Body of pancreas (tissue), 4 donors: ENCODE results near the gene DAGLB. TPM values are rescaled to one million over a fixed set of nuclear protein-coding genes. Genes with fewer than 3 reads are reported as not detected.

Source experiments
- ATAC-seq: fragments of 150-250 bp; one replicate; pipeline ENCODE4 v1.9.1; 2016
- DNase-seq, 4 donors: peaks; one replicate each; pipeline ENCODE4 v3.0.0-alpha.2; 2019
- H3K27ac ChIP-seq, 4 donors: fragments of 200-600 bp; sonication (generic); 1 replicate in 3 of 4; 2 replicates in 1 of 4; pipeline versions ENCODE4 v1.5.1 to v1.6.1; 2016 to 2019; ENCODE audit warnings: mild to moderate bottlenecking in 1 of 4, mixed read lengths in 1 of 4, moderate library complexity in 1 of 4
- H3K27me3 ChIP-seq, 2 donors: fragments of 200-600 bp; sonication (generic); one replicate each; pipeline ENCODE4 v1.6.0; 2016; ENCODE audit warnings: mild to moderate bottlenecking in 1 of 2
- H3K36me3 ChIP-seq, 2 donors: fragments of 200-600 bp; sonication (generic); replicated peaks in 1 of 2; 2 replicates each; pipeline ENCODE4 v1.5.1; 2016; ENCODE audit warnings: low read depth in 2 of 2; ENCODE audit not compliant: insufficient read depth in 1 of 2
- H3K4me1 ChIP-seq: fragments of 200-600 bp; sonication (generic); one replicate; pipeline ENCODE4 v1.6.0; 2016
- H3K4me3 ChIP-seq, 2 donors: fragments of 200-600 bp; sonication (generic); 1 replicate in 1 of 2; 2 replicates in 1 of 2; pipeline ENCODE4 v1.5.1; 2016 to 2019
- H3K9me3 ChIP-seq, 3 donors: fragments of 200-600 bp; sonication (generic); 1 replicate in 2 of 3; 2 replicates in 1 of 3; pipeline ENCODE4 v1.5.1; 2016
- POLR2A ChIP-seq, 3 donors: fragments of 450-650 bp; IDR thresholded peaks; one replicate each; pipeline ENCODE4 v1.6.1; 2016; ENCODE audit warnings: antibody characterized with exemption in 3 of 3, mild to moderate bottlenecking in 2 of 3
- WGBS, 2 donors: methylation state at CpG; one replicate each; pipeline ENCODE4 v1.1.5; 2017; 5-methylcytosine and 5-hydroxymethylcytosine counted together
- intact Hi-C: fragments of 100-400 bp; cut with DNase I; formaldehyde crosslinking; loops from one replicate; pipeline ENCODE4 v1.15.1; 2023
- total RNA-seq, 2 donors: library from RNA; depleted of rRNA; stranded (reverse); fragments of >200 nt; gene quantifications; one replicate each; pipeline ENCODE4 v1.1.0, GENCODE V29; 2016
- TF ChIP-seq, protein P1 (sequence below), 7 experiments: fragments of 450-650 bp in 4 of 7; fragments of 200-600 bp in 3 of 7; sonication (generic) in 3 of 7; IDR thresholded peaks; one replicate each; pipeline ENCODE4 v1.5.1; 2016 to 2019; ENCODE audit warnings: antibody characterized with exemption in 7 of 7

Gene DAGLB
- total RNA-seq, 2 donors from 2014 or later, result 7.8 to 34.6 TPM

GRCh38 chr7:6442114-6442513, 5.6 kb downstream of the DAGLB start:
- no peak for ATAC-seq
- Histone ChIP-seq H3K27me3 (no peaks in the 10 kb centered on the region), H3K36me3 (peaks cover 0 to 7% of the 10 kb centered on the region in 2 donors), H3K9me3 (no peaks in the 10 kb centered on the region), H3K27ac (no peak overlapping the region), H3K4me3 (no peak overlapping the region), H3K4me1 (peaks cover 6% of the 10 kb centered on the region)
- DNase-seq, result no peak
- 89 to 90% methylated on average over 10 of the region's 10 CpGs for WGBS, 2 donors
- TF ChIP-seq POLR2A (IDR thresholded peaks at IDR 0.05), result no peak
- TF ChIP-seq, protein P1, sequence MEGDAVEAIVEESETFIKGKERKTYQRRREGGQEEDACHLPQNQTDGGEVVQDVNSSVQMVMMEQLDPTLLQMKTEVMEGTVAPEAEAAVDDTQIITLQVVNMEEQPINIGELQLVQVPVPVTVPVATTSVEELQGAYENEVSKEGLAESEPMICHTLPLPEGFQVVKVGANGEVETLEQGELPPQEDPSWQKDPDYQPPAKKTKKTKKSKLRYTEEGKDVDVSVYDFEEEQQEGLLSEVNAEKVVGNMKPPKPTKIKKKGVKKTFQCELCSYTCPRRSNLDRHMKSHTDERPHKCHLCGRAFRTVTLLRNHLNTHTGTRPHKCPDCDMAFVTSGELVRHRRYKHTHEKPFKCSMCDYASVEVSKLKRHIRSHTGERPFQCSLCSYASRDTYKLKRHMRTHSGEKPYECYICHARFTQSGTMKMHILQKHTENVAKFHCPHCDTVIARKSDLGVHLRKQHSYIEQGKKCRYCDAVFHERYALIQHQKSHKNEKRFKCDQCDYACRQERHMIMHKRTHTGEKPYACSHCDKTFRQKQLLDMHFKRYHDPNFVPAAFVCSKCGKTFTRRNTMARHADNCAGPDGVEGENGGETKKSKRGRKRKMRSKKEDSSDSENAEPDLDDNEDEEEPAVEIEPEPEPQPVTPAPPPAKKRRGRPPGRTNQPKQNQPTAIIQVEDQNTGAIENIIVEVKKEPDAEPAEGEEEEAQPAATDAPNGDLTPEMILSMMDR (IDR thresholded peaks at IDR 0.05), result no peak
- intact Hi-C loops, result no loop called here

GRCh38 chr7:6440381-6440780, 7.4 kb downstream of the DAGLB start:
- ATAC-seq, result no peak
- H3K27me3 ChIP-seq, result no peaks in the 10 kb centered on the region
- H3K27ac ChIP-seq, result no peak overlapping the region
- H3K9me3 ChIP-seq, result no peaks in the 10 kb centered on the region
- peaks cover 0 to 6% of the 10 kb centered on the region in 2 donors for H3K36me3 ChIP-seq
- DNase-seq, result no peak
- H3K4me3 ChIP-seq, result no peak overlapping the region
- no peak for TF ChIP-seq POLR2A (IDR thresholded peaks at IDR 0.05)
- TF ChIP-seq, protein P1 (IDR thresholded peaks at IDR 0.05), result no peak
- peaks cover 4% of the 10 kb centered on the region for H3K4me1 ChIP-seq
- WGBS, 2 donors, result 87 to 88% methylated on average over 5 of the region's 5 CpGs
- intact Hi-C loops, result no loop called here

GRCh38 chr7:6438427-6438826, 9.3 kb downstream of the DAGLB start:
- no peaks in the 10 kb centered on the region for H3K9me3 ChIP-seq
- no peak overlapping the region for H3K27ac ChIP-seq
- H3K4me3 ChIP-seq, result no peak overlapping the region
- no peaks in the 10 kb centered on the region for H3K36me3 ChIP-seq
- 67 to 95% methylated on average over 2 of the region's 2 CpGs for WGBS, 2 donors
- H3K4me1 ChIP-seq, result peaks cover 6% of the 10 kb centered on the region
- ATAC-seq, result no peak
- TF ChIP-seq POLR2A (IDR thresholded peaks at IDR 0.05), result no peak
- TF ChIP-seq, protein P1 (IDR thresholded peaks at IDR 0.05), result no peak
- intact Hi-C loops, result no loop called here
- no peak for DNase-seq
- no peaks in the 10 kb centered on the region for H3K27me3 ChIP-seq

DNA sequence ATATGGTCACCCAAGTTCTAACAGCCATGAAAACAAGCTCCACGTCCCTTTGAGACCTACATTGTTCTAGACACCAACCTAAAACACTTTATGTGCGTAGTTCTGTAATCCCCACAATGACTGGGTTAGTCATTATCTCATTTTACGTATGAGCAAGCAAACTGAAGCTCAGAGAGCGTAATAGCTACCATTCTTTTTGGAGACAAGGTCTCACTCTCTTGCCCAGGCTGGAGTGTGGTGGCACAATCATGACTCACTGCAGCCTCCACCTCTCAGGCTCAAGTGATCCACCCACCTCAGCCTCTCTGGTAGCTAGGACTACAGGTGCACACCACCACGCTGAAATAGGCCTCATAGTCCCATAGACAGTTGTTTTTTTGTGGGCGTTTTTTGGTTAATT, 10.5 kb downstream of the DAGLB start:
- ATAC-seq (no peak), DNase-seq (no peak)
- TF ChIP-seq, protein P1 (IDR thresholded peaks at IDR 0.05), result no peak
- TF ChIP-seq POLR2A (IDR thresholded peaks at IDR 0.05), result no peak
- Histone ChIP-seq H3K9me3 (no peaks in the 10 kb centered on the region), H3K27me3 (no peaks in the 10 kb centered on the region), H3K4me3 (no peak overlapping the region), H3K4me1 (peaks cover 6% of the 10 kb centered on the region), H3K27ac (peak overlapping the region in 1 of 4 donors; percentile 69), H3K36me3 (no peaks in the 10 kb centered on the region)
- WGBS, 2 donors, result 81 to 86% methylated on average over 6 of the region's 6 CpGs
- intact Hi-C loops, result no loop called here

DNA sequence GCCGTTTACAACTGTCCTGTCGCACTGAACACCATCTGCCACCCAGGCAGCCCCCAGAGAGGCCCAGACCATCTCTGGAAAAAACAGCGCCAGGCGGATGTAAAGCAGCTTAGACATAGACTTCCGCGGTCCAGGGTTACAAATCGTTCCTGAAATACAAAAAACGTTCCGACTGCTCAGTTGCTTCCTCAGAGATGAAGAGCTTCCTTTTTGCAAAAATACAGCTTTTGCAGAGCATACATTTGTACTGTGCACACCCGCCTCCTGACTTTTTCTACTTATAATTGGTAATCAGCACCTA, 11.4 kb downstream of the DAGLB start:
- H3K4me1 ChIP-seq, result peaks cover 6% of the 10 kb centered on the region
- DNase-seq (peak in 1 of 4 donors; percentile 58), ATAC-seq (no peak)
- intact Hi-C loops, result no loop called here
- WGBS, 2 donors, result 60 to 80% methylated on average over 10 of the region's 10 CpGs
- no peaks in the 10 kb centered on the region for H3K9me3 ChIP-seq
- no peaks in the 10 kb centered on the region for H3K27me3 ChIP-seq
- no peaks in the 10 kb centered on the region for H3K36me3 ChIP-seq
- no peak for TF ChIP-seq POLR2A (IDR thresholded peaks at IDR 0.05)
- TF ChIP-seq, protein P1 (IDR thresholded peaks at IDR 0.05), result no peak
- H3K27ac ChIP-seq, result peak overlapping the region in 1 of 4 donors; percentile 69
- no peak overlapping the region for H3K4me3 ChIP-seq
